KOPT-K1 (cell line): Measurements from ENCODE around the gene DBT.
A peak's percentile ranks its signal among the peaks of the same experiment; 100 is the strongest.
"Not testable (repeated sequence)": the region's sequence is repeated elsewhere in the genome, so short reads cannot be mapped to it uniquely, and the experiment has no call there.

Experiments used
- H3K27ac ChIP-seq: fragments of 200-600 bp; sonication (generic); 2 replicates; pipeline ENCODE4 v1.5.1; 2016; ENCODE audit warnings: antibody characterized with exemption, mild to moderate bottlenecking, low read depth, low read length; ENCODE audit not compliant: poor library complexity, severe bottlenecking
- H3K36me3 ChIP-seq: fragments of 200-600 bp; sonication (generic); 2 replicates; pipeline ENCODE4 v1.5.1; 2017; ENCODE audit warnings: antibody characterized with exemption, mild to moderate bottlenecking, low read length, moderate library complexity; ENCODE audit not compliant: insufficient read depth
- H3K9me3 ChIP-seq: fragments of 200-600 bp; sonication (generic); 2 replicates; pipeline ENCODE4 v1.5.1; 2017; ENCODE audit warnings: antibody characterized with exemption, low read length, mild to moderate bottlenecking; ENCODE audit not compliant: insufficient read depth, poor library complexity, severe bottlenecking

Gene DBT

GRCh38 chr1:100249537-100250257, at the start of gene DBT:
TSS of gene DBT (minus strand) at chr1:100249834. CDS start at chr1:100249820, 14 bp downstream.
- Histone ChIP-seq H3K9me3 (no peaks in the 10 kb centered on the region), H3K36me3 (no peaks in the 10 kb centered on the region), H3K27ac (peak within 1 kb of the TSS; percentile 75)

GRCh38 chr1:100298512-100298911, 48.9 kb upstream of the DBT start:
- Histone ChIP-seq H3K36me3 (0 out of 2 replicates have a peak, but pooled peaks cover 6% of the 10 kb centered on the region), H3K9me3 (no peaks in the 10 kb centered on the region), H3K27ac (no peak overlapping the region)

GRCh38 chr1:100296997-100297396, 47.4 kb upstream of the DBT start:
- H3K36me3 ChIP-seq = peaks cover 20% of the 10 kb centered on the region
- H3K9me3 ChIP-seq, H3K27ac ChIP-seq: not testable (repeated sequence)

GRCh38 chr1:100296140-100296539, 46.5 kb upstream of the DBT start:
- peaks cover 28% of the 10 kb centered on the region for H3K36me3 ChIP-seq
- H3K9me3 ChIP-seq = no peaks in the 10 kb centered on the region
- H3K27ac ChIP-seq = no peak overlapping the region

GRCh38 chr1:100292711-100293110, 43.1 kb upstream of the DBT start:
- H3K36me3 ChIP-seq = peaks cover 63% of the 10 kb centered on the region
- no peak overlapping the region for H3K27ac ChIP-seq
- H3K9me3 ChIP-seq = no peaks in the 10 kb centered on the region

- Histone ChIP-seq H3K27ac (no peak overlapping the region), H3K36me3 (peaks cover 86% of the 10 kb centered on the region), H3K9me3 (no peaks in the 10 kb centered on the region)
These were observed 40.7 kb upstream of the DBT start for GRCh38 chr1:100290291-100290690.

- Histone ChIP-seq H3K9me3 (no peaks in the 10 kb centered on the region), H3K36me3 (peaks cover 98% of the 10 kb centered on the region), H3K27ac (no peak overlapping the region)
These were observed 37.5 kb upstream of the DBT start for GRCh38 chr1:100287162-100287561.

- no peak overlapping the region for H3K27ac ChIP-seq
- peaks cover 98% of the 10 kb centered on the region for H3K36me3 ChIP-seq
- H3K9me3 ChIP-seq = no peaks in the 10 kb centered on the region
These were observed 35.0 kb upstream of the DBT start for GRCh38 chr1:100284591-100284990.

- peaks cover 99% of the 10 kb centered on the region for H3K36me3 ChIP-seq
These were observed 30.5 kb upstream of the DBT start for GRCh38 chr1:100279954-100280682.

GRCh38 chr1:100279358-100279923, 29.8 kb upstream of the DBT start:
- H3K27ac ChIP-seq = no peak overlapping the region
- H3K9me3 ChIP-seq = no peaks in the 10 kb centered on the region
- peaks cover 99% of the 10 kb centered on the region for H3K36me3 ChIP-seq

More at GRCh38 chr1:100279954-100280682, 30.5 kb upstream of the DBT start:
- Histone ChIP-seq H3K27ac (no peak overlapping the region), H3K9me3 (no peaks in the 10 kb centered on the region)

GRCh38 chr1:100277866-100278265, 28.2 kb upstream of the DBT start:
- peaks cover 100% of the 10 kb centered on the region for H3K36me3 ChIP-seq
- no peak overlapping the region for H3K27ac ChIP-seq
- no peaks in the 10 kb centered on the region for H3K9me3 ChIP-seq

GRCh38 chr1:100268202-100268601, 18.6 kb upstream of the DBT start:
- H3K27ac ChIP-seq = no peak overlapping the region
- peaks cover 58% of the 10 kb centered on the region for H3K36me3 ChIP-seq
- no peaks in the 10 kb centered on the region for H3K9me3 ChIP-seq

- Histone ChIP-seq H3K9me3 (no peaks in the 10 kb centered on the region), H3K36me3 (peaks cover 49% of the 10 kb centered on the region), H3K27ac (no peak overlapping the region)
These were observed 17.6 kb upstream of the DBT start for GRCh38 chr1:100267284-100267683.

- peak overlapping the region; percentile 92 for H3K27ac ChIP-seq
- H3K36me3 ChIP-seq = peaks cover 44% of the 10 kb centered on the region
- no peaks in the 10 kb centered on the region for H3K9me3 ChIP-seq
These were observed 17.1 kb upstream of the DBT start for GRCh38 chr1:100266741-100267140.

- Histone ChIP-seq H3K9me3 (no peaks in the 10 kb centered on the region), H3K36me3 (peaks cover 38% of the 10 kb centered on the region), H3K27ac (peak within 1 kb of the TSS; percentile 92)
These were observed 16.5 kb upstream of the DBT start, which contains the start of gene RTCA for GRCh38 chr1:100265931-100266740. TSS of gene RTCA (plus strand) at chr1:100266216. CDS start at chr1:100266376, 160 bp downstream.
